Panc1 (cell line): ENCODE results near the gene CAMP. TPM values are rescaled to one million over a fixed set of nuclear protein-coding genes. Genes with fewer than 3 reads are reported as not detected.

ENCODE experiments used
- ATAC-seq: fragments of 200-7000 bp; cut with Tn5 transposase; 2 replicates; pipeline ENCODE4 v1.9.1; 2020; ENCODE audit warnings: mild to moderate bottlenecking, moderate library complexity
- BruUV-seq: library from RNA; stranded (reverse); fragments of 400-500 nt; replicated peaks from 2 replicates; lab custom pipeline; 2021; lab: Mats Ljungman, UMichigan
- CTCF ChIA-PET: fragments of 300-600 bp; sonication (Branson Sonifier 250); formaldehyde crosslinking; loops from one replicate; lab custom pipeline; 2022; ENCODE audit warnings: antibody characterized with exemption; lab: Charles Lee
- POLR2A ChIA-PET: fragments of 300-600 bp; sonication (Branson Sonifier 250); formaldehyde crosslinking; loops from one replicate; lab custom pipeline; 2022; ENCODE audit warnings: antibody characterized with exemption; lab: Charles Lee
- DNase-seq: peaks from one replicate; pipeline ENCODE4 v3.0.0-alpha.2; 2010; ENCODE audit warnings: low read depth, low spot score
- H3K27ac ChIP-seq: 2 replicates; pipeline ENCODE4 v1.5.1; 2011; ENCODE audit warnings: mild to moderate bottlenecking, low read length, inconsistent platforms
- H3K27me3 ChIP-seq: fragments of 200-500 bp; sonication (Bioruptor generic); 2 replicates; pipeline ENCODE4 v1.6.0; 2014; ENCODE audit warnings: low read length, inconsistent platforms; ENCODE audit not compliant: control insufficient read depth, insufficient read depth
- H3K36me3 ChIP-seq: fragments of 200-500 bp; sonication (Bioruptor generic); 2 replicates; pipeline ENCODE4 v1.5.1; 2014; ENCODE audit warnings: inconsistent platforms, mild to moderate bottlenecking, low read length, moderate library complexity; ENCODE audit not compliant: control insufficient read depth, insufficient read depth
- H3K4me1 ChIP-seq: 2 replicates; pipeline ENCODE4 v1.5.1; 2011; ENCODE audit warnings: inconsistent platforms, mild to moderate bottlenecking, low read length, moderate library complexity; ENCODE audit not compliant: control insufficient read depth, insufficient read depth
- H3K4me3 ChIP-seq, 2 experiments: 2 replicates each; pipeline ENCODE4 v1.5.1; 2011 to 2012; ENCODE audit warnings: low read depth in 2 of 2, low read length in 2 of 2, mild to moderate bottlenecking in 2 of 2, inconsistent platforms in 1 of 2, moderate library complexity in 1 of 2
- H3K9me3 ChIP-seq: fragments of 200-500 bp; sonication (Bioruptor generic); 2 replicates; pipeline ENCODE4 v1.5.1; 2014; ENCODE audit warnings: low read depth, mild to moderate bottlenecking, inconsistent platforms, low read length, moderate library complexity; ENCODE audit not compliant: control insufficient read depth, insufficient read depth
- CTCF ChIP-seq: fragments of 450-650 bp; IDR thresholded peaks from 2 replicates; pipeline ENCODE4 v1.5.1; 2017; ENCODE audit warnings: mild to moderate bottlenecking
- POLR2AphosphoS5 ChIP-seq: IDR thresholded peaks from 2 replicates; pipeline ENCODE4 v1.6.1; 2012; ENCODE audit warnings: mild to moderate bottlenecking, low read depth, low read length, moderate library complexity
- REST ChIP-seq, 2 experiments: IDR thresholded peaks; 2 replicates each; pipeline ENCODE4 v1.6.1; 2011 to 2012; ENCODE audit warnings: low read depth in 2 of 2, control low read depth in 1 of 2, low read length in 1 of 2, mild to moderate bottlenecking in 1 of 2, moderate library complexity in 1 of 2; ENCODE audit not compliant: insufficient read depth in 1 of 2
- SIN3A ChIP-seq: IDR thresholded peaks from 2 replicates; pipeline ENCODE4 v1.6.1; 2012; ENCODE audit warnings: low read depth, mild to moderate bottlenecking, low read length, moderate library complexity, borderline replicate concordance; ENCODE audit not compliant: insufficient read depth
- TCF7L2 ChIP-seq: IDR thresholded peaks from 2 replicates; pipeline ENCODE4 v1.6.1; 2011; ENCODE audit warnings: mild to moderate bottlenecking, low read depth, low read length, inconsistent platforms
- in situ Hi-C: cut with HindIII; loops from 2 replicates; pipeline ENCODE4 v1.10.0; 2016; ENCODE audit warnings: low sequenced_read_pairs, low pct_unique_long_range_greater_than_20kb
- intact Hi-C: fragments of 100-400 bp; cut with micrococcal nuclease; formaldehyde crosslinking; loops from one replicate; pipeline ENCODE4 v1.10.0; 2022; ENCODE audit not compliant: unreplicated experiment
- total RNA-seq: library from RNA; stranded (reverse); gene quantifications from one replicate; pipeline ENCODE4 v1.2.1, GENCODE V29; 2021; ENCODE audit not compliant: unreplicated experiment

CAMP gene
- total RNA-seq, 1 experiment from 2014 or later: not detected

GRCh38 chr3:48243886-48244285, 20.6 kb downstream of the CAMP start:
- ChIA-PET POLR2A (interaction anchor here (0.6 kb wide), 1 partner anchor 16 kb away, joined by 3 read pairs; no protein-coding TSS in a partner anchor), CTCF (interaction anchor here (1.2 kb wide), 1 partner anchor 49 kb away, joined by 3 read pairs; no protein-coding TSS in a partner anchor)
- Histone ChIP-seq H3K27me3 (no peaks in the 10 kb centered on the region), H3K4me1 (no peaks in the 10 kb centered on the region), H3K9me3 (no peaks in the 10 kb centered on the region), H3K36me3 (no peaks in the 10 kb centered on the region; the same call in 1 of the 2 replicates), H3K27ac (no peak overlapping the region), H3K4me3 (no peak overlapping the region)
- intact Hi-C loops (loop anchor here (10.0 kb wide), 1 partner anchor 49 kb away; no protein-coding TSS in a partner anchor), in situ Hi-C loops (no loop called here)
- ATAC-seq: no peak
- no peak for DNase-seq
- no peak for TF ChIP-seq TCF7L2
- no peak for TF ChIP-seq SIN3A
- no peak for TF ChIP-seq POLR2AphosphoS5
- no peak for TF ChIP-seq REST (IDR thresholded peaks at IDR 0.05; ENCODE audit: insufficient read depth in 1 of 2, low read depth in 2 of 2, low read length in 1 of 2)
- TF ChIP-seq CTCF: no peak
- no TSS peak for BruUV-seq

- ATAC-seq (no peak), DNase-seq (no peak)
- CTCF ChIA-PET: interaction anchor here (1.2 kb wide), 1 partner anchor 50 kb away, joined by 3 read pairs; no protein-coding TSS in a partner anchor
- H3K4me1 ChIP-seq: no peaks in the 10 kb centered on the region
- no peak overlapping the region for H3K4me3 ChIP-seq
- intact Hi-C loops (loop anchor here (10.0 kb wide), 1 partner anchor 50 kb away; no protein-coding TSS in a partner anchor), in situ Hi-C loops (no loop called here)
- POLR2A ChIA-PET: interaction anchor here (0.6 kb wide), 1 partner anchor 1204 kb away, joined by 3 read pairs; no protein-coding TSS in a partner anchor
- BruUV-seq: no TSS peak
- H3K27me3 ChIP-seq: no peaks in the 10 kb centered on the region
- no peak for TF ChIP-seq SIN3A
- TF ChIP-seq POLR2AphosphoS5: no peak
- H3K9me3 ChIP-seq: no peaks in the 10 kb centered on the region
- H3K27ac ChIP-seq: no peak overlapping the region
- no peaks in the 10 kb centered on the region; the same call in 1 of the 2 replicates for H3K36me3 ChIP-seq
Measured at GRCh38 chr3:48244461-48244860, 21.2 kb downstream of the CAMP start.

GRCh38 chr3:48245136-48245535, 21.8 kb downstream of the CAMP start:
- DNase-seq (no peak), ATAC-seq (no peak)
- no peak overlapping the region for H3K27ac ChIP-seq
- intact Hi-C loops: loop anchor here (10.0 kb wide), 1 partner anchor 50 kb away; no protein-coding TSS in a partner anchor
- no TSS peak for BruUV-seq
- in situ Hi-C loops: no loop called here
- ChIA-PET CTCF (no interaction called here), POLR2A (interaction anchor here (0.6 to 0.7 kb wide), 2 partner anchors 279 to 1203 kb away, joined by 3 to 6 read pairs; no protein-coding TSS in a partner anchor)
- H3K27me3 ChIP-seq: no peaks in the 10 kb centered on the region
- no peaks in the 10 kb centered on the region for H3K9me3 ChIP-seq
- no peak for TF ChIP-seq CTCF
- TF ChIP-seq SIN3A: no peak
- TF ChIP-seq TCF7L2: no peak
- TF ChIP-seq REST (IDR thresholded peaks at IDR 0.05; ENCODE audit: insufficient read depth in 1 of 2, low read depth in 2 of 2, low read length in 1 of 2): no peak
- TF ChIP-seq POLR2AphosphoS5: no peak
- no peaks in the 10 kb centered on the region; the same call in 1 of the 2 replicates for H3K36me3 ChIP-seq
- no peak overlapping the region for H3K4me3 ChIP-seq
- H3K4me1 ChIP-seq: no peaks in the 10 kb centered on the region
